ENCODE data around the gene ALX4.

Gene ALX4

DNA sequence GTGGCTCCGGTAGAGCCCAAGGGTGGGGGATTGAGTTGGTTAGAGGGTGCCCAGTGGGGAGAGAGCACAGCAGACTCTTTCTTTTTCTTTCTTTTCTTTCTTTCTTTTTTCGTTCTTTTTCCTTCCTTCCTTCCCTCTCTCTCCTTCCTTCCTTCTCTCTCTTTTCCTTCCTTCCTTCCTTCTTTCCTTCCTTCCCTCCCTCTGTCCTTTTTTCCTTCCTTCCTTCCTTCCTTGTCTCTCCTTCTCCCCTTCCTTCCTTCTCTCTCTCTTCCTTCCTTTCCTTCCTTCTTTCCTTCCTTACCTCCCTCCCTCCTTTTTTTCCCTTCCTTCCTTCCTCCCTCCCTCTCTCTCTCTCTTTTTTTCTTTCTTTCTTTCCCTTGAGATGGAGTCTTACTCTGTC is 4.8 kb upstream of the ALX4 start:
- DNase-seq = no peak

DNA sequence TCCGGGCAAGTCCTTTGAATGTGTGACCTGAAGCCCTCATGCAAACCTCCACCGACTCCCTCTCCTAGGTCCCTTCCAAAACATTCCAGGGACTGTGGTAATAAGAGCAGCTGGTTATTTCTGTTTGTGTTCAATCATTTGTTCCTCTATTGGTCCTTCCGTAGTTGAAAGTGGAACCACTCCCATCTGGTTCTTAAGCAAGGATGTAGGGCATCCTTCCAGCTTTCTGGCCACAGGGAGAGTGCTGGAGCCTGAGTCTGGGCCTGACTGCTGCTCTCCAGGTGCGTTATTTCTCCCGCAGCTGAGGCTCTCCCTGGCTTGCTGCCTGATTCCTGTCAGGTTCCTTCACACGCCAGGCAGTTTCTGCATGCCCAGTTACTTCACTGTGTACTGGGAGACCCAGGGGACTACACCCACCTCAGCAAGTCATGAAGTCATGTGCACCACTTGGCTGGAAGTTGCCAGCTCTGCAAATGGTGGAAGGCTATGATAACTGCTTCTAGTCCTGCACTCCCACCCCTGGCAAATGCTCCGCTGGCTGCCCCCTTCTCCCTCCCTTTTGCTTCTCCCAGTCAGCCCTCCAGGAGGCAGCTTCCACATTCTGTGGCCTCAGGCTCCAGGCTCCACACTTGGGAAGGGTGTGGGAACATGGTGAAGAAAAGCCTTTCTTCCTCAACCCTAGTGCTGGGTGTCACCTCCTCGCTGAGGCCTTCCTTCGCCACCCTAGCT is 4.0 kb upstream of the ALX4 start:
- DNase-seq = peak; percentile 71

DNA sequence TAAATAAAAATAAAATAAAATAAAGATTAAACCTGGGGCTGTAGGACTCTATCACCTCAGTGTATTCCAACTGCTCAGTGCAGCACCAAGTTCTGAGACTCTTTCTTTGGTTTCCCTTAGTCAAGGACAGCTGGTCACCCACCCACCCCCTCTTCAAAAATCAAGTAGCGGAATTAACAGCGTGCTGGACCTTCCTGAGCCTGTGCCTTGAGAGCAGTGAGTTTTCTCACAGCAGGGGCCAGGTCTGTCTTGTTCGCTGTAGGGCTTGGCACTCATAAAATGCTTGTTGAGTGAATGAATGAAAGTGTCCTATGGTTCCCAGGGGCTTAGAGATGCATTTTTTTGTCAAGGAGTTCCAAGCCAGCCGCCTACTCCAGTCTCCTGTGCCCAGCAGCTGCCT is 2.9 kb upstream of the ALX4 start:
- peak; percentile 63 for DNase-seq

DNA sequence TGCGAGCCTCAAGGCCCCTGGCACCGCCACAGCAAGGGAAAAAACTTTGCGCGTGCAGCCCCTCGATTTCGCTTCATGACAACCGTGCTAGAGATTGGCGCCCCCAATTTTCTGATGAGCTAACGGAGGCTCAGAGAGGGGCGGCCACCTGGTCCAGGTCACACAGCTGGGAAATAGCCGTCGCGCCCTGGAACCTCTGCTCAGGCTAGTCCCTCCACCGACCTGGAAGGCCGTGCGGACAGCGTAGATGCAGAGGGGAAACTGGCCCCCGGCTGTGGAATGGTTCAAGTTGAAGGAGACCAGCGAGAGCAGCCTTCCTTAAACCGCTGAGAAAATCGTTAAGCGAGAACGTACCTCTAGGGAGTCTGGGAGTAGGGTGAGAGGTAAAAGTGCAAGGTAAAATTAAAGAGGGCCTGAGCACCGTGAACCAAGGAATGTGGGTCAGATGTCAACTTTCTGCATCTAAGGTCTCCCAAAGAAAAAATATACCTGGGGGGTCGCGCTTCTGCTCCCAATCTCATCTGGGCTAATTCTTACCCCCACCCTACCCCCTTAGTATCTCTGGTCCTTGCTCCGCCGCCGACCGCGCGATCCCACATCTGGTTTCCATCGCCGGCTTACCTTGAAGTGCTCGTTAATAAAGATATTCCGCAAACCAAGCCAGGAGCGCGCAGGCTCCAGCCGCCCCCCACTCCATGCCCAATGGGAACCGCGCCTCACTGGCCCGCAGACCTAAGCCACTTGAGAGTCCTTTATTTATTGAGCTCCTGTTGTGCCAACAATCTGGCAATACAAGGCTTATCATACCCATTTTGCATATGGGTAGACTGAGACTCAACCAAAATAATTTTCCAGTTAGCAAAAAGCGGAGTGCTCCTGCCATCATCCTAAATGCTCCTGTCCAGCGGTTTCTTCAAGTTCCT is 1.7 kb upstream of the ALX4 start:
- no peak for DNase-seq

DNA sequence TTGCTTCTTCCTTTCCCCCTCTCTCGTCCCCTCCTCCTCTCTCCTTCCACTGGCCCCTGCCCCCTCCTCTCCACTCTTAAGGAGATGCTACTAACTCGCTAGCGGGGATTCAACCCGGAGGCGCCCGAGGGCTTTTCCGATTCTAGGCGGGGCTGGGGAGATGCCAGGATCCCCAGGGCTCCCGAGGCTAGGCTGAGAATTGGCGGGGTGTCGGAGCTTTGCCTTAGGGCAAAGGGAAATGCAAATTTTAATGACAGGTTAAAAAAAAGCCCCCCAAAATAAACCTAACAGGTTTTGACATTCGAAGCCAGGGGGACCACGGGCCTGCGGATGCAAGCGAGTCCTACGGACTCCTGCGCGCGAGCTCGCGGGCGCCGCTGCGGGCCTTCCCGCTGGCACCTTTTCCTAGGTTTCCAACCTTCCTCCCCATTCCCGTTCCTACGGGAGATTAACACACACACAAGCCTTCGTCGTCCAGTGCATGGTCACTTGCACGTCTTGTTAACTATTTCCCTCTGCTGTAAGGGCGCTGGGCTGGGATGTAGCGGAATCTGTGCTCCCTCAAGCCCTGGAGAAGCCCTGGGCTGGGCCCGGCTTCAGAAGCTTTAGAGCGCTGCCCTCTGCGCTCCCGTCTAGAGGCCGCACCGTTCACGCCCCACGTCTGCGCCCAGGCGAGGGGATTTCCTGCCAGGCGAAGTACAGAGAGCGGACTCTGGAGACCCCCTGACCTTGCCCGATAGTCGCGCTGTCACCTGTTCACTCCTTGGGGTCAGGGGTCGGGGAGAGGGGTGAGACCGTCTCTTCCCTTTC is 729 bp upstream of the ALX4 start:
- peak; percentile 34 for DNase-seq

DNA sequence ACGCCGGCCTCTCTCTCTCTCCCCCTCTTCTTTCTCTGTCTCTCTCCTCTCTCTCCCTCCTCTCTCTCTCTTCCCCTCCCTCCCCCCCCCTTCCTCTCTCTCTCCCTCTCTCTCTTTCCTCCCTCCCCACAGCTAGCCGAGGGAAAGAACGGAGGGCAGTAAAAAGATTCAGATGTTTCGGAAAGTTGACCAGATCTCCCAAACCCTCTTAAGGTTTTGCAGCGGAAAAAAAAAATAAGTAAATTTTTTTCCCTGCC is 195 bp upstream of the ALX4 start:
- peak; percentile 56 for DNase-seq

DNA sequence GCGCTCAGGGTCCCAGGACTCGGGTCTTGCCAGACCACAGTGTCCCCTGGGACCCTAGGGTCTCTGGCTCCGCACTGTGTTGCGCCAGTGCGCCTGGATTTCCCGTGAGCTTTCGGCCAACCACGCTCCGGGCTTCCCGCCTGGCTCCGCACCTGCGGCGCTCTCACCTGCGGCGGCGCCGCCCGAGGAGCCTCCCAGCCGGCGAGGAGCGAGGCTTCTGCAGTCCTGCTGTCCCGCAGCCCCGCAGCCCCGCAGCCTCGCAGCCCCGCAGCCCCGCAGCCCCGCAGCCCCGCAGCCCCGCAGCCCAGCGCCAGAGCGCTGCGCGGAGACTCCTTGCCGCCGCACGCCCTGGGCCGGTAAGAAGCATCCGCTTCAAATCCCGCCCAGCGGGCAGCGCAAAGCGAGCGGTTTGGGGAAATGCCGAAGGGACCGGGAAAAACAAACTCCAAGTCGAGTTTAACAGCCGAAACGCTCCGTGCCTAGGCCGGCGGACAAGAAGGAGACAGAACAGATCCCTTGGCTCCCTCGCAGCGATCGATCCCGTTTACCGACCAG is 939 bp downstream of the ALX4 start:
- DNase-seq = no peak

DNA sequence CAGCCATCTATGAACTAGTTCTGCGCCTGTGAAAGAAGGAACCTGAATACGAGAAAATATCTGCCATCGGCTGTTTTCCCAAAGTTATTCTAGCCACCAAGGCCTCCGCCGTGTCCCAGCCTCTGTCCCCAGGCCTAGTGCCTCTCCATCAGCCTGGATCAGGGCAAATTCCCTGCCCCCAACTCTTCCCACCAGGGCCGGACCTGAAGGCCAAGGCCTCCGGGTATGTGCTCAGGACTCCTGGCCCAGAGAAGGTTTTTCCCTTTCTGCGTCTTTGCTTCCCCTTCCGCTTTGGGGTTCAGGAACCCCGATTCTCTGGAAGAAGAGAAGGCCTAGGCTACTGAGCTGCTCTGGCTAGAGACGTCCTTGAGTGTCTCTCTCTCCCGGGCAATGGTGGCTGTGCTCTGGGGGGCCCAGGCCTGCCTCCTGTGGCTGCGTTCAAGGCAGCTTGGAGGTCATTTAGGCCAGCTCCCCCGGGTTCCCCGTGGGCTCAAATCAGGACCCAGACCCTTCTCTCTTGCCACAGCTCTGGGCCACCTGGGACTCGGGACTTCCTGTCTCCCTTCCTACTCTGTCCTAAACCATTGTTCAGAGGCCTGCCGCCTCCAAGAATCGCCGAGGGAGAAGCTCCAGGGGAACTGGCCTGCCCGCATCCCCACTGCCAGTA is 1.6 kb downstream of the ALX4 start:
- DNase-seq = no peak

DNA sequence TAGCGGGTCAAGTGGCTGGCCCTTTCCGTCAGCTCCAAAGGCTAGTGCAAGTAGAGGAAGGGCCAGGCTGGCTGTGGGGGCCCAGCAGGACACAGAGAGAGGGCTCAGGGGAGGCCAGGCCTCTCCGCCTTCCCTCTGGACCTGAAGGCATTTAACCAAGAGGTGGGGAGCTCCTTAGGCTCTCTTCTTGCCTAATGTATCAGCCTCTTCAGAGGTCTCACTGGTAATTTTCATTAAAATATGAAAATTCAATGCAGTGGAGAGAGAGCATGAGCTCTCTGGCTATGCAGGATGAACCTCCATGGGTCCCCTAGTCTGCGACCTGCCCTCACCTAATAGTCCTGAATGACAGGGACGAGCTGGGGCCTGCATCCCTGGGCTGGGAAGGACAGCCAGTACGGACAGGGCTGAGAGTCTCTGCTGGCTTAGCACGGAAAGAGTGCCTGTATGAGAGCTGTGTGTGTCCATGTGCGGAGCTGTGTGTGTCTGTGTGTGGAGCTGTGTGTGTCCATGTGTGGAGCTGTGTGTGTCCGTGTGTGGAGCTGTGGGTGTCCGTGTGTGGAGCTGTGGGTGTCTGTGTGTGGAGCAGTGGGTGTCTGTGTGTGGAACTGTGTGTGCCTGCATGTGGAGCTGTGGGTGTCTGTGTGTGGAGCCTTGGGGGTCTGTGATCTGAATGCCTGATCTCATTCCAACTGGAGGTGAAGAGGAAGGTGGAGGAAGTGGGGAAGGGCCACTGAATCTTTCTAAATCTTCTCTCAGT is 2.4 kb downstream of the ALX4 start:
- DNase-seq = no peak

DNA sequence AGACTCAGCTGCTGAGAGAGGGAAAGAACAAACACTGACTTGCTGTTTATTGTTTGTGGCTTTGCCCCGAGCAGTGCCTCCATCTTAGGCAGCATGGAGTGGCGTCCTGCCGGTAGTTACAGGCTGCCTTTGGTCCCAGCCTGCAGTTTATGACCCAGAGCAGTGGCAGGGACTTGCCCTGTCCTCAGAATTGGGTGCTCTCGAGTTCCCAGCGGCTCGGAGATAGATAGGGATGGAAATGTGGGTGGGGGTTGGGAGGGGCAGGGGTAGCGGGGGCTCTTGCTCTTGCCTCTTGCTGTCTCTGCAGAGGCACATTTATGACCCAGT is 3.1 kb downstream of the ALX4 start:
- no peak for DNase-seq

DNA sequence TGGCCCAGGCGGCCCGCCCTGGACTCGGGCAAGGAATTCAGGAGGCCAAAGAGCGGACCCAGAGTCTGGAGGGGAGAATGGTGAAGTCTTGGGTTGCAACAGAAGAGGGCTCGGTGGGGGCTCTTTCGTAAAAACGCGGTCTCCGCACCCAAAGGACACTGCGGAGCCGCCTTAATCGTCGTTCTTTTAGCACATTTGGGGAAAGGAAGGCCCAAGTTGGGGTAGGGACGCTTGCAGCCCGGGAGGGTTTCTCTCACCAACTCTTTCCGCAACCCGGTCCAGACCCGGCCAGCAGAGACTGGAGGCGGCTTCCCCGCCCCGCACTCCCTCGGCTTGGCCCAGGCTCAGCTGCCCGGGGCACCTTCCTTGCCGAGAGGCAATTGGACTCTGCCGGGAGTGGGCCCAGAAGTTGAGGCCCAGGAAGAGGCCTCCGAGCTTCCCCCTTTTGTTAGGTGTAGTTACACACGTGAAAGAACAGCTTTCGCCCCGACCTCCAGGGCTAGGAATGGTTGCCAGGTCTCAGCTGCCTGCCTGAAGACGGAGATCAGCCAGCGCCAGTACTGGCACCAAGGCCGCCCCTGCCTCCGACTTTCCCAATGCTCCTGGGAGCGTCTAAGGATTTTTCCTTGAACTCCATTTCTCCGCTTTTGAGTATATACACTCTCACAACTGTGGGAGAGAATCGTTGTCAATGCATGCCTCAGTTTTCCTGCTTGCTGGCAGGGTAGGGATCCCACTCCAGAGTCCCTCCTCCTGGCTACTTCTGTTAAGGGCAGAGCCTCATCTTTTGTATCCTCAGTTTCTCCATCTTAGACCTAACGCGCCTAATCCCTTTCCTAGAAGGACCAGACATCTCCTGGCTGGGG is 3.7 kb downstream of the ALX4 start:
- no peak for DNase-seq

DNA sequence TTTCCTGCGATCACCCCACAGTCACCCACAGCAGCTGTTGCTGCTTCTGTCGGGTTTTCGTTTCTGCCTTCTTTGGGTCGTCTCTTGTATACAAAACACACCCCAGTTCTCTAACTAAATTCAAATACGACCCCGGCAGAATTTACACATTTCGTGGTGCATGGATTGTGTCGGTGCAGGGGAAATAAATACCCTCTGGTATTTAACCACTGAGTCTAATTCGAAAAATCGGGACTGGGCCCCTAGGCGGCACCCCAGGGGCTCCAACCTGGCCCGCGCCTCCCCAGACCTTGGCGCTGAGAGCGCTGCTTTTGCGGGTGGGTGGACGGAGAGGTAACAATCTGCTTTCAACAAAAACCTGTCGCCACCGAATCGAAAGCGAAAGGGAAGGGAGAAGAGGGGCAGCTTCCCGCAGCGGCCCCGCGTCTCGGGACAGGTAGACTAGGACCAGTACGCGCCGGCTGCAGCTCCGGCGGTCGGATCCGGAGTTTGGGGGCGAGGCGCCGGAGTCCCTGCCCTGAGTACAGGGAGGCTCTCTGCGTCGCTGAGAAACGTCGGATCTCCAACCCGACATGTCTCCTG is 4.4 kb downstream of the ALX4 start:
- no peak for DNase-seq

DNA sequence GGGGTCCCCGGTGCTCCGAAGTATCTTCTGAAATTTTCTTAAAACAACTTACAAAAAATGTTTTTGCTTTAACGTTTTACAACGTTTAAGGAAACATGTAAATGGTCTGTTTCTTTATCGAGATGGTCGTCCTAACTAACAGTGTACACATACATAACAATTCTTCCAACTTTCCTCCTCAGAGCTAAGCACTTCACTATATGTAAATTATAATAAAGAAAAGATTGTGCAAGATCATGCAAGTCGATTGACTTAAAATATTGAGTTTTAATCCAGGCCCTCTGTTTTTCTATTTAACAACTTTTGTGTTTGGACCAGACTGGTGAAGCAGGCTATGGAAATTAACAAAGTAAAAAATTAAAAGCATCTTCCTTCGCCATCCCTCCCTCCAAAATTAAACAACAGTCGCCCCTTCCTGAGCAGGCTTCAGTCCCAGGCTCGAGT is 4.9 kb downstream of the ALX4 start:
- DNase-seq = no peak

DNA sequence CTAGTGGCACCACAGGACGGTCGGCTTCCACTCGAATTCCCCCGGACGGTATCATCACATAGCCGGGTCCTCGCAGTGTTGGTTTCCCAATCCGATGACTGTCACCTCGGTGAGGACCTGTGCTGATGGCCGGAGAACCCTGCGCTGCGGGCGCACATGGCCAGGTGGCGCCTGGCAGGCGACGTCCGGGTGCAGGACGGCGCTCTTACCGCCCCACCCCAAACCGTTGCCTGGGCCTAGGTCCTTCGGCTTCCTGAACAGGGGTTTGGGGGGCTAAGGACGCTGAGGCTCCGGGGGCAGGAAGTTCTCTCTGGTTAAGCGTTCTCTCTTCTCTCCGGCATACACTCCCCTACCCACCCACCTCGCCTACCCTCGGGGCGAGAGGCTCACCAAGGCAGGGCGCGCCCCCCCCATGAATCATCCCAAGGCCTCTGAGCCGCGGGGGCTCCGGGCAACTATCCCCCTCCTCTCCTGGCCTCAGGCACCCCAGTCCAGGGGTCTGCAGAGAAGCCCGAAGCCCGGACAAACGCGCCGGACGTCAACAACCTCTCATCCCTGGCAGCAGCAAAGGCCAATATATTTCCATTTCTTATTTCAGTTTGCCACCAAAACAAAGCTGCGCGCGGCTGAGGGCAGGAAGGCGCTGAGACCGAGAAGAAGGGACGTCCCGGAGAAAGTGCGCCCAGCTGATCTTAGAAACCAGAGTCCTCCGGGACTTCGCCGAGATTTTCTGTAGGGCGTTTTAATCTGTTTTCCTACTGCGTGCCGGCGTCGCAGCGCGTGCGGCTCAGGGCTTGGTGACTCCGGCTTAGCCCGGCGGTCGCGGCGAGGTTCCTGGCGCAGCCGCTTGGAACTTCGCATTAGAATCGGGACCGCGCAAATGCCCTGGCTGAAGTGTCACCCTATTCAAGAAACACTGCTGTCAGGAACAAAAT is 5.6 kb downstream of the ALX4 start:
- no peak for DNase-seq

DNA sequence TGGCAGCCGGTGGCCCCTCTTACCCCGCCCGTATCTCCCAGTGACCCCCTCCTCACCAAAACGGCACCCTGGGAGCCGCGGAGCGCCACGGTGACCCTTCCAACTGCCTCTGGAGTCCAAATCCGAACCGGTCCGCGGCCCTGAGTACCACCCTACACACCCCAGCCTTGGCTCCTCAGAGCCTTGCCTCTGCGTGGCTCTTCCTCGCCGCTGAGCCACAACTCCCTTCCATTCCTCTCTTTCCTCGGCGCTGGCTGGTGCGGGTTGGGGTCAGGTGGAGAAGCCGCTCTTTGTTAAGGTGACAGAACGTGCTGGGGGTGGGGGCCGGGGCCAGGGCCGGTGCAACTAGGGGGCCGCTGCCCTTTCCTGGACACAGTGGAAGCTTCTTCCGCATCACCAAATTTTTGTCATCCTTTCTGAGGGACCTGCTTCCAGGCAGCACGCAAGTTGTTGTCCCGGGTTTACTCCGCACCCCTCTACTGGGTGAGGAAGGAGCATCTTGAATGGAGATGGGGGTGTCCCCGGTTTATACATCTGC is 6.5 kb downstream of the ALX4 start:
- DNase-seq = no peak

DNA sequence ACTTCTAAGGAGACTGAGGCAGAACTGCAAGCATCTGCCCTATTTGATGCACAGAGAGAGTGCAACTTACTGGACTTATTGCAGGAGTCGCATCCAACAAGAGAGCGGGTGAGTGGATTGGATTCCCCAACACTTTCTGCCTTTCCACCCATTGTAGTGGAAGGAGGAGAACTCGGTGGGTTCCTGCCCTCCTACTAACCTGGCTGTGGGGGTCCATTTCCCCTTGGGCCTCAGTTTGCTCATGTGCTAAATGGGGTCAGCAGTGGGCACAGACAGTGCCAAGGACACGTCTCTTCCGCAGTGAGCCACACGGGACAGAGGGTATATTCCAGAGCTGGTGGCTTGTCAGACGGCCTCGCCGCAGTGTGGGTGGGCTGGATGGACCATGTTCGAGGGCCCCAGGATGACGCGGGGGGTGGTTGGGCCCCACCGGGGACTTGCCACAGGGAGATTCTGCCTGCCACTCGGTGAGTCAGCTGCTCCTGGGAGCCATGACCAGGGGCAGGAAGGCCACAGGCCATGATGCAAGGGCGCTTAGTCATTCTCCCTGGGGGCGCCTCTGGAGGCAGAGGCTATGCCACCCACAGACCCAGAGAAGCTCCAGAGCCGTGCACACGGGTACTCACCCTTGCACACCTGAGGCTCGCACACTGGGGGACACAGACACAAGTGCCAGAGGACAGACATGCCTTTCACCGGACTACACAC is 8.2 kb downstream of the ALX4 start:
- DNase-seq = no peak

DNA sequence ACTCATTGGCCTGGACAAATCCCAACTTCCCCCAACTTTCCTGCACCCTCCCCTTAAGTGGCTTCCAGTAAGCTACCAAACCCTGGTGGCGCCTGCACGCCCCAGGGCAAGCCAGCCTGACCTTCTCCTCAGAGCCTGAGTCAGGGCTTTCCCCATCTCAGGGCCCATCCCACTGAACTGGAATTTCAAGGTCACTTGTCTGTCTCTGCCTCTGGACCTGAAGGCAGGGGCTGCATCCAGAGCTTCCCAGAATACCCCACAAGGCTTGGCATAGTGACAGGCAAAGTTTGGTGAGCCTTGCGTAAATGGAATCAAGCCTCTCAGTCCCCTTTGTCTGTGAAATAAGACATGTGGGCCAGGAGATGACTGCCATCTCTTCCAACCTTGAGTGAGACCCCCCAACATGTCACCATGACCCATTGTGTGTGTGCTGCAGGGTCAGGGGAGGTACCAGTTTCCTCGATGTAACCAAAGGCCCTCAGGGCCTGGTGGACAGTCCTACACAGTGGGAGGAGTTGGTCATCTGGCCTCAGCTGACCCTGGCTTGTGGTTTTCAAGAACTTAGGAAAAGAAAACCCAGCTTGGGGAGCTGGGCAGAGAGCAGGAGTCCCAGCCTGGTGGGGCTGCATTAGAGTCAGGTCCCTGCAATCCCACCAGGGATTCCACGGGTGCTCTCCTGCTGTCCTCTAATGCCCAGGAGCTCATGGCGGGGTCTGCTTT is 8.9 kb downstream of the ALX4 start:
- DNase-seq = no peak

DNA sequence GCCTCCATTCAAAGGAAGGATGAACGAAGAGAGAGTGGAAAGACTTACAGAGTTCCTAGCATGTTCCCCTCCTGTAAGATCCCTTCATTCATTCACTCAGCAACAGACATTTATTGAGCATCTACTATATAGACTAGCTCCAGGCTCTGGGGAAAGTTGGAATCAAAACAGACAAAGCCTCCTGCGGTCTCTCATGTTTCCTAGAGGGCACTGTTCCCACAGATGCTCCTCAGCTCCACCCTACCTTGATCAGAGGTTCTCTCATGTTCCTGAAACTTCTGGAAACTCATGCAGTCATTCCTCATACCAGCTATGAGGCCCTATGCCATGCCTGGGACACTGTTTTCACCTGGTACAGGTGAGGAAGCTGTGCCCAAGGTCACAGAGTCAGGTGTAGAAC is 11.1 kb downstream of the ALX4 start:
- DNase-seq = no peak

All from DMS79 treated with DMSO at 0.1 percent for 48 hours (cell line).